Thoracic aorta (tissue), 2 donors: ENCODE data around the gene TMEM212. TPM values are rescaled to one million over a fixed set of nuclear protein-coding genes. Genes with fewer than 3 reads are reported as not detected.
"Not testable (repeated sequence)": the region's sequence is repeated elsewhere in the genome, so short reads cannot be mapped to it uniquely, and the experiment has no call there.

Experiments
- ATAC-seq: fragments of 150-250 bp; one replicate; pipeline ENCODE4 v1.8.0; 2017; ENCODE audit warnings: low read depth; ENCODE audit not compliant: insufficient number of reproducible peaks, low FRiP score
- DNase-seq: peaks from one replicate; pipeline ENCODE4 v3.0.0-alpha.2; 2020; ENCODE audit warnings: low spot score
- H3K27ac ChIP-seq, 2 donors: fragments of 200-600 bp; sonication (generic); 1 replicate in 1 of 2; 2 replicates in 1 of 2; pipeline ENCODE4 v1.5.1; 2016; ENCODE audit warnings: mild to moderate bottlenecking in 2 of 2, moderate library complexity in 2 of 2
- H3K27me3 ChIP-seq: fragments of 200-600 bp; sonication (generic); replicated peaks from 2 replicates; pipeline ENCODE4 v1.6.0; 2016; ENCODE audit warnings: mild to moderate bottlenecking; ENCODE audit not compliant: insufficient read depth
- H3K36me3 ChIP-seq: fragments of 200-600 bp; sonication (generic); one replicate; pipeline ENCODE4 v1.5.1; 2016
- H3K4me1 ChIP-seq, 2 donors: fragments of 200-600 bp; sonication (generic); 1 replicate in 1 of 2; 2 replicates in 1 of 2; pipeline versions ENCODE4 v1.5.1 to v1.6.0; 2016; ENCODE audit warnings: low read depth in 2 of 2, mild to moderate bottlenecking in 1 of 2; ENCODE audit not compliant: control insufficient read depth in 1 of 2
- H3K4me3 ChIP-seq: fragments of 200-600 bp; sonication (generic); 2 replicates; pipeline ENCODE4 v1.5.1; 2016; ENCODE audit warnings: mild to moderate bottlenecking
- H3K9me3 ChIP-seq: fragments of 200-600 bp; sonication (generic); 2 replicates; pipeline ENCODE4 v1.5.1; 2016
- CTCF ChIP-seq: fragments of 200-600 bp; sonication (generic); IDR thresholded peaks from one replicate; pipeline ENCODE4 v1.5.1; 2019; ENCODE audit warnings: antibody characterized with exemption
- total RNA-seq, 2 donors: library from RNA; depleted of rRNA; stranded (reverse); fragments of >200 nt; gene quantifications; one replicate each; pipeline versions ENCODE4 v1.1.0 to v1.2.3, GENCODE V29; 2016

TMEM212 gene
- total RNA-seq, 2 donors from 2014 or later = not detected

GRCh38 chr3:171850320-171850959 lies 7.3 kb downstream of the TMEM212 start:
- DNase-seq (no peak), ATAC-seq (no peak)
- H3K9me3 ChIP-seq = peaks cover 4% of the 10 kb centered on the region
- H3K4me3 ChIP-seq = no peak overlapping the region
- TF ChIP-seq CTCF = no peak
- no peak overlapping the region for H3K27ac ChIP-seq
- no peaks in the 10 kb centered on the region for H3K27me3 ChIP-seq
- H3K36me3 ChIP-seq = no peaks in the 10 kb centered on the region
- H3K4me1 ChIP-seq = peaks cover 10 to 26% of the 10 kb centered on the region in 2 donors

DNA sequence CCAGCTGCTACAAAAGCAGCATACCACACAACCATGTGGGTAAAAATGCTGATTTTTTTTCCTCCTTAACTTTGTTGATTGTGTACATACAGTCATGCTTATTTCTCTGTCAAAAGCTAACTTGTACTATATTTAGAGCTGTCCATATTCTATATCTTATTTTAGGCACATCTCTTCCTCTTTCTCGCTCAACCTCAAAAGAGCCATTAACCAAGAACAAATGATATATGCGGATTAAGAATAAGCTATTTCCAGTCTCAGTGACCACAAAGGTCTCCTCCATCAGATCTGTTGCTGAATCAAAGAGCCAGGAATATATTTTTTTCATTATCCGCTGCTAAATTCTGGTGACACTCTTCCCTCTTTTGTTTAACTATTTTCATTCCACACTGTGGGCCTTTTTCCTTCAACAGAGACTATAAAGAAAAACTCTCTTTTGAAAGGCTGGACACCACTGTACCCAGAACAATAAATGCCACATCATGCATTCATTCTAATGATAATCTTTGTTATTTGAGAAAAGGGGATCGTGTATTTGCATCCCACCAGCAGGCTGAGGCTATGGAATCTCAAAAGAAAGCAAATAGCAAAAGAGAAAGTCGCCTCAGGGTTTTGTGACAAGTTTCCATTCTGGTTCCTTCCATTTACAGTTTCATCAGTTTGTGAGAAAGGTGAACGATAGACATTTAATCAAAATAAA lies 8.0 kb downstream of the TMEM212 start:
- peaks cover 10 to 26% of the 10 kb centered on the region in 2 donors for H3K4me1 ChIP-seq
- ATAC-seq (no peak), DNase-seq (no peak)
- H3K27me3 ChIP-seq = no peaks in the 10 kb centered on the region
- H3K27ac ChIP-seq = no peak overlapping the region
- no peak for TF ChIP-seq CTCF
- no peak overlapping the region for H3K4me3 ChIP-seq
- H3K9me3 ChIP-seq = peaks cover 4% of the 10 kb centered on the region
- no peaks in the 10 kb centered on the region for H3K36me3 ChIP-seq

- Histone ChIP-seq H3K9me3 (peaks cover 4% of the 10 kb centered on the region), H3K36me3 (no peaks in the 10 kb centered on the region), H3K4me1 (peaks cover 10 to 26% of the 10 kb centered on the region in 2 donors), H3K27me3 (no peaks in the 10 kb centered on the region), H3K27ac (no peak overlapping the region), H3K4me3 (no peak overlapping the region)
- ATAC-seq (no peak), DNase-seq (no peak)
- TF ChIP-seq CTCF = no peak
These were observed 8.5 kb downstream of the TMEM212 start for GRCh38 chr3:171851660-171852058.

GRCh38 chr3:171854649-171855305 lies 11.6 kb downstream of the TMEM212 start:
- TF ChIP-seq CTCF = no peak
- H3K27me3 ChIP-seq = no peaks in the 10 kb centered on the region
- H3K36me3 ChIP-seq = no peaks in the 10 kb centered on the region
- ATAC-seq = no peak
- peaks cover 4% of the 10 kb centered on the region for H3K9me3 ChIP-seq
- no peak overlapping the region for H3K4me3 ChIP-seq
- H3K4me1 ChIP-seq = peaks cover 10 to 20% of the 10 kb centered on the region in 2 donors
- no peak for DNase-seq
- no peak overlapping the region for H3K27ac ChIP-seq

- peaks cover 8 to 18% of the 10 kb centered on the region in 2 donors for H3K4me1 ChIP-seq
- not testable (repeated sequence) for H3K36me3 ChIP-seq, H3K27ac ChIP-seq, H3K27me3 ChIP-seq, ATAC-seq, DNase-seq, H3K4me3 ChIP-seq, H3K9me3 ChIP-seq
These were observed 15.6 kb downstream of the TMEM212 start for GRCh38 chr3:171858770-171859169.
